ENCODE measurements around the gene CALN1.

GRCh38 chr7:71911051-71911450, 501.1 kb downstream of the CALN1 start:
- no peak for TF ChIP-seq CTCF (conservative IDR thresholded peaks at IDR 0.05; ENCODE audit: low read depth in 2 of 2)
- no peak for TF ChIP-seq ETS1 (IDR thresholded peaks at IDR 0.05)
- TF ChIP-seq EZH2phosphoT487 (IDR thresholded peaks at IDR 0.05; ENCODE audit: unreplicated experiment): no peak
- TF ChIP-seq POLR2AphosphoS5 (IDR thresholded peaks at IDR 0.05; ENCODE audit: low read depth): no peak
- TF ChIP-seq CREB1 (CRISPR knock-in tag; IDR thresholded peaks at IDR 0.05; ENCODE audit: low read depth): no peak
- TF ChIP-seq STAT1 (IDR thresholded peaks at IDR 0.05; ENCODE audit: unreplicated experiment): no peak
- no peak for TF ChIP-seq REST (IDR thresholded peaks at IDR 0.05; ENCODE audit: unreplicated experiment)
- TF ChIP-seq EZH2 (IDR thresholded peaks at IDR 0.05; ENCODE audit: low read depth, unreplicated experiment): no peak
- TF ChIP-seq JUNB (IDR thresholded peaks at IDR 0.05; ENCODE audit: unreplicated experiment): no peak

Measured in GM23338 (cell line).